Activated CD4-positive, alpha-beta T cell treated with anti-CD3 and anti-CD28 coated beads for 1 hour (primary cell): ENCODE measurements around the gene WNT9B.
"Not testable (repeated sequence)": the region's sequence is repeated elsewhere in the genome, so short reads cannot be mapped to it uniquely, and the experiment has no call there.

ENCODE experiments used
- DNase-seq: peaks from one replicate; pipeline ENCODE4 v3.0.0-alpha.2; 2020

Gene WNT9B

DNA sequence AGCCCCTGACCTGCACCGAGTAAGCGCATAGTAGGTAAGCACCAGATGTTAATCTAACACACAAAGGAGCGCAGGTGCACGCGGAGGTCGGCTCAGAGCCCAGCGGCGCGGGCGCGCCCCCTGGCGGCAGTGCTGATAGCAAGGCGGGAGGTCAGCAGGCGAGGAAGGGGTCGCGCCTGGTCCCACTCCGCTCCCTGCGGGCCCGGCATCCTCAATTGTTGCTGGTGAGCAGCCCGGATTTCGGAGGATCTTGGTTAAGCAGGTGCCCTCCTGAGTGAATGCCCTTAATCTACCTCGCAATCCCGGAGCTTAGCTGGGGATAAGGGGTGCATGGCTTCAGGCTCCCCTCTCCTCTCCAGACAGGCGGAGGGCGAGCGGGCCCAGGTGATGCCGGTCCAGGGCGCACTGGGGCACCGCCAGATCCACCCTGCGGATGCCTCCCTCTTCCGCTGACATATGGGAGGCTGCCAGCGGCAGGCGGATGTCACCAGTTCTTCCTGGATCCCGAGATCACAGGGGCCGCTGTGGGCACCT is 28.9 kb upstream of the WNT9B start:
- no peak for DNase-seq

DNA sequence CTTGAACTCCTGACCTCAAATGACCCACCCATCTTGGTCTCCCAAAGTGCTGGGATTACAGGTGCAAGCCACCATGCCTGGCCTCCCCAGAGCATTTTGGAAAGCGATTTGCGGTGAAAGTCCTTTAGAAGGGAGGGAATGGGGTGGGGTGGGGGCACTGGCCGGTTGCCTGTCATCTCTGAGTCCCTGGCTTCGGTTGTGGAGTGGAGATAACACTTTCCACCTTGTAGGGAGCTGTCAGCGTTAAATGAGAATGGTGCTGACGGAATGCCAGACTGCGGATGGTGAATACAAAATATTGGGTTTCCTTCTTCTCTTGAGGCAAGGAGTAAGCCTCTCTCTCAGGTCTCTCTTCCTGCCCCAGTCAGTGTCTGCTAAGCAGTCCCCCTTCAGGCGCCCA is 27.7 kb upstream of the WNT9B start:
- DNase-seq: no peak

DNA sequence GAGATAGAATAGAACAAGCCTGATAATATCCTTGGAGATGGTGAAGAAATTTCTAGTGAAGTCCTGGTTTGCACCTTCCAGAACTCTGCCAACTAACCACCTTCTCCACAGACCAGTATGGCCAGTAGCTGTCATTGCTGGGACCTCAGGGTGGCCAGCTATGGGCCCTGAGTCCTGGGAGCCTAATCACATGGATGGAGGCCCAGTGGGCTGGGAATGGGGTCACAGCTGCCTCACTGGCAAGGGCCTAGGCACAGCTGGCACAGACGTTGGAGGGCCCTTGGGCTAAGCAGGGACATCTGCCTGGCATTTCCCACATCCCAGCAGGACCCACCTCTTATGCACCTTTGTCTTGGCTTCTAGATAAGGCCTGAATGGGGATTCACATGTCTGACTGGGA is 25.3 kb upstream of the WNT9B start:
- no peak for DNase-seq

DNA sequence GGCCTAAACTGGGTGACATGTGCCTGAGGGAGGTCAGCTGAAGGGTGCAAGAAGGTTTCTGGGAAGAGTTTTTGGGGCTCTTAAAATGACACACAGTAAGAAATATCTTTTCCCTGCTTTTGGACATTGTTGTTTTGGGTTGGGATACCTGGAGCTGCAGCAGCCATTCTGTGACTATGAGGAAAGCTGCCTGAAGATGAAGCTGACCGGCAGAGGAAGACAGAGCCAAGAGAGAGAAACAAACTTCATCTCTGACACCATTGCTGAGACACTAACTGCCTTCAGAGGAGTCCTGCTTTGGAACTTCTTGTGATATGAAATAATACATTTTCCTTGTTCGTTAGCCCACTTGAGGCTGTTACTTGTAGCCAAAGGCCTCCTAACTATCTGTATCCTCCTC is 24.1 kb upstream of the WNT9B start:
- DNase-seq: no peak

DNA sequence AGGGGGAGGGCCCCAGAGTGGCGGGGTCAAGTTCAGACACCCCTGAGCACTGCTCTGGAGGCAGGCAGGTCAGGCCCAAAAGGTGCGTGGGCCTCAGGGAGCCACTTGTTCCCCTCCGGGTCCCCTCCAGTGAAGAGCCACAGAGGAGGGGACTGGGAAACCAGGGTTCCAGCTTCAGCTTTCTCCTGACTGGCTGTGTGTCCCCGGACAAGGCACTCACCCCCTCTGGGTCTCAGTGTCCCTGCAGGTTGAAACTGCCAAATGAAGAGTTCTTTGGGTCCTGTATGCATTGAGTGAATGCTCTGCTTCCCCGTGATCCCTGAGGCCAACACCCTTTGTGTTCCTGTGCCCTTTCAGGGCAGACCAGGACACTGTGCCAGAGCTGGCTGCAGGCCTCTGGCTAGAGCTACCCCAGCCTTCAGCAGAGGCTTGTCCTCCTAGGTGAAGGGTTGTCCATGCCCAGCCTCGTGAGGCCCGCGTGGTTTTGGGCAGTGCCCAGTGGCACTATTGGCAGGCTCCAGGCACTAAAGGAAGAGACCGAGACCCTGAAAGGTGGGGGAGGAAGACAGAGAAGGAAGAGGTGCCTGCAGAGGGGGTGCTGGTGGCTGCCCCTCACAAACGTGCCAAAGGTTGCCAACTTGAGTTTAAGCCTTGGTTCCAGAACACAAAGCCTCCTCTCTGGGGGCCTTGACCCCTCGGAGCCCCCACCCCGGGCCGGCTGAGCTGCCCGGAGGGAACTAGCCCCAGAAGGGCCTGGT is 19.6 kb upstream of the WNT9B start:
- DNase-seq: no peak

DNA sequence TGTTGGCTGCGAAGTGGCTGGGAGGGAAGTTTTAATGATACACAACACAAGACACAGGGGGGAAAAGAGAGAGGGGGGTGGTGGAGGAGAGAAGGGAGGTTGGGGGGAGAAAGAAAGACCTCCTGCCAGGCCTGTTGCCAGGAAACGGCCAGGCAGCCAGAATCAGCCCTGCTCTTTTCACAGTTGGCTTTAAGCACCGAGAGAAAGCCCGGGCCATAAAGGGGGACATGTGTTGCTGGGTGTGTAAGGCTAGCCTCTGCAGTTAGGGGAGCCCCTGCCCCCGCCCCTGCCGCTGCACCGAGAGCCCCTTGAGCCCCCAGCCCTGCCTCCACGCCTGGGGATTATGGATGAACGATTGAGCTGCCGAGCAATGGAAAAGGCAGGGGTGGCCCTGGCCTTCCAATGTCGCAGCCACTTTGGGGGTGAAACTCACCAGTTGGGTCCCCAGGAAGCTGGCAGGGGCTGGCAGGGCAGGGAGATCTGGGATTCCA is 19.0 kb upstream of the WNT9B start:
- no peak for DNase-seq

DNA sequence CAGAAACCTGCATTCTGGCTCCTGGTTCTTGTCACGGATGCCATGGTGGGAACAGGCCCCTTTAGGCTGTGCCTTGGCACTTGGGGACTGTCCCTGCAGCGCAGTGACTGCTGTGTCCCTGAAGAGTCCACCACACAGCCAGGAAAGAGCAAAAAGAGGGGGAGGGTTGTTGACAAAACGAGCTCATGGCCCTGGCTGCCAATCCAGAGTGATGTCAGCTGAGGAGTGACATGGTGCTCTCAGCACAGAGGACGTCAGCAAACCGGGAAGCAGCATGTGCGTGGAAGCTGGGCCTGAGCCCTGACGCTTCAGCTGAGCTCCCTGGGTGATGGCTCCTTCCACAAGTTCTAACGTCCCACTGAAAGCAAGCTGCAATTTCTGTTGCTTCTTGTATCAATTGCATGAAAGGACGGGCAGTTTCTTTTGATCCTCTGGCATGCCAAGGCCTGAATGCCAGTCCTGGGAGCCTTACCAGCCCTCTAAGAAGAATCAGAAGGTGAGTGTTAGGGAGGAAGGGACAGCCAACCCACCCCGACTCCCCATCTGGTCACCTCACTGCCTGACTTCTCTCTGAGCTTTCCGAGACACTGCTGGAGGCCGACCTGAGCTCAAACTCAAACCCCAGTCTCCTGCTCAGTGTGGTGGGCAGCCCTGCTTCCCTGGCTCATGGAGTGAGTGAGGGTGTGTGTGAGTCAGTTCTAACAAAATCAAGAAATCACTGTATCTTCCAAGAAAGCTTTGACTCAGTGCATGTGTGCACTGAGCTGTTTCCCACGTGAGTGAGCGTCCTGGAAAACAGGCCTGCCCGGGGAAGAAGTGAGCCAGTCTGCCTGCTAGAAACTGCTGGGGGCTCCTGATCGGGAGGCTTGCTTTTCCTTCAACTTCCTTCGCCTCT is 18.2 kb upstream of the WNT9B start:
- no peak for DNase-seq

DNA sequence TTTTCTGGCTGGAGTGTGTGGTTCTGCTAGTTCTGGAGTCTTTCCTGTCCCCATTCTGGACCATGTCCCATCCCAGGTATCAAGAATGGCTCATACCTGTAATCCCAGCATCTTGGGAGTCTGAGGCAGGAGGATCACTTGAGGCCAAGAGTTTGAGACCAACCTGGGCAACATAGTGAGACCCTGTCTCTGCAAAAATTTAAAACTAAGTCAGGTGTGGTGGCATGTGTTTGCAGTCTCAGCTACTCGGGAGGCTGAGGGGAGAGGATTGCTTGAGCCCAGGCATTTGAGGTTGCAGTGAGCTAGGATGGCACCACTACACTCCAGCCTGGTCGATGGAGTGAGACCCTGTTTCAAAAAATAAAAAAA is 17.6 kb upstream of the WNT9B start:
- no peak for DNase-seq

DNA sequence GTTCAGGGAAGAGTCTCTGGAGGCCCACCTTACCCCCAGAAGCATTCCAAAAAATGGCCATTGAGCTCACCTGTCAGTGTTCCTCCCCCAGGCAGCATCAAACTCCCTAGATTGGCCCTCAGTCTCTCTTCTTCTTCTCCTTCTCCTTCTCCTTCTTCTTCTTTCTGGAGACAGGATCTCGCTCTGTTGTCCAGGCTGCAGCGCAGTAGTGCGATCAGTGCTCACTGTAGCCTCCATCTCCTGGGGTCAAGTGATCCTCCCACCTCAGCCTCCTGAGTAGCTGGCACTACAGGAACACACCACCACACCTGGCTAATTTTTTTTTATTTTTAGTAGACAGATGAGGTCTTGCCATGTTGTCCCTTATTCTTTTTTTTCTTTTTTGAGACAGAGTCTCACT is 16.5 kb upstream of the WNT9B start:
- no peak for DNase-seq

DNA sequence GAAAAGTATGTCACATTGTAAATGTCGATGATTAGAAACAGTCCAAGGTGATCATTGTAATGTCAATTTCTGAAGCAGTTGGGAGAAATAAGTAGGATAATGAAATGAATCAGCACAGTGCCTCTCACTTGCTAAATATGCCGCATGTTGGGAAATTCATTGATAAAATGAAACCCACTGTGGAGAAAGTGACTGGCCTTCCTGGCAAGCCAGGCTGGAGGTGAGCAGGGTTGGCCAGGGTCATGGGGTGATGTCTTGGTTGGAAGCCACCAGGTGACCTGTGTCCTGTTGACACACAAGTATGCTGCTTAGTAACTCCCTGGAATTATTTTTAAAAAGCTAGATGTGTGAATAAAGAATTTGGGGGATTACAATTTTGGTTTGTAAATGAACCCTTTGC is 14.9 kb upstream of the WNT9B start:
- DNase-seq: no peak

DNA sequence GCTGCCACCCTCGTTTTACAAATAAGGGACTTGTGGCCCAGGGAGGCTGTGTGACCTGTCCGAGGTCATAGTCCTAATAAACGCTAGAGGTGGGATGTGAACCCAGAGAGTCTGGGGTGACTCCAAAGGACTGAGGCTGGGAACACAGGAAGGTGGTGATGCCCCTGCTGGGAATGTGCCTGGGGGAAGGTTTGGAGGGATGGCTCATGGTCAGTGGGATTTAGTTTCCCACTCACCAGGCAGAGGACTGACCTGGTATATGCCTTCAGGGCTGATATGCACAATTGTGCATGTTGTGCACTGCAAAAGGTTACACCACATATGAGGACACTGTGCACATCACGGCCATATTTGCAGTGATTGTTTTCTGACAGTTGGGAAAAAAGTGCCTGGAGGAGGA is 13.9 kb upstream of the WNT9B start:
- DNase-seq: no peak

DNA sequence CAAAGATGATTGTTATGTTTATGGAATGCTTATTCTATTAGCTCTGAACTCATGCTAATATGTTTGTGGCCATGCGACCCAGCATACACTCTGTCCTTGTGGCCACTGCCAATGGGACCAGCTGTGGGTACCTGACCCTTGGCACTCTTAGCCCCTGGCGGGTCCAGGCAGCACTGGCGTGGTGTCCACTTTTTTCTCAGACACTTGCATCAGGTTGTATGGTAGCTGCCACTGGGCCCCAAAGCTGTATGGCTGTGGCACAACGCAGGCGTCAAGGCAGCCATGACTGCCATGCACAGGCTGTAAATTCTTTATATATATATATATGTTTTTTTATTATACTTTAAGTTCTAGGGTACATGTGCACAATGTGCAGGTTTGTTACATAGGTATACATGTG is 12.2 kb upstream of the WNT9B start:
- DNase-seq: no peak

DNA sequence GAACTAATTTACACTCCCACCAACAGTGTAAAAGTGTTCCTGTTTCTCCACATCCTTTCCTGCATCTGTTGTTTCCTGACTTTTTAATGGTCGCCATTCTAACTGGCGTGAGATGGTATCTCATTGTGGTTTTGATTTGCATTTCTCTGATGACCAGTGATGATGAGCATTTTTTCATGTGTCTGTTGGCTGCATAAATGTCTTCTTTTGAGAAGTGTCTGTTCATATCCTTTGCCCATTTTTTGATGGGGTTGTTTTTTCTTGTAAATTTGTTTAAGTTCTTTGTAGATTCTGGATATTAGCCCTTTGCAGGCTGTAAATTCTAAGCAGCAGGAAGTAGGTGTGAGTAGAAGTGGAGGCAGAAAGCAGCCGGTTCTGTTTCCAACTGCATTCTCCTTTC is 10.8 kb upstream of the WNT9B start:
- not testable (repeated sequence) for DNase-seq

DNA sequence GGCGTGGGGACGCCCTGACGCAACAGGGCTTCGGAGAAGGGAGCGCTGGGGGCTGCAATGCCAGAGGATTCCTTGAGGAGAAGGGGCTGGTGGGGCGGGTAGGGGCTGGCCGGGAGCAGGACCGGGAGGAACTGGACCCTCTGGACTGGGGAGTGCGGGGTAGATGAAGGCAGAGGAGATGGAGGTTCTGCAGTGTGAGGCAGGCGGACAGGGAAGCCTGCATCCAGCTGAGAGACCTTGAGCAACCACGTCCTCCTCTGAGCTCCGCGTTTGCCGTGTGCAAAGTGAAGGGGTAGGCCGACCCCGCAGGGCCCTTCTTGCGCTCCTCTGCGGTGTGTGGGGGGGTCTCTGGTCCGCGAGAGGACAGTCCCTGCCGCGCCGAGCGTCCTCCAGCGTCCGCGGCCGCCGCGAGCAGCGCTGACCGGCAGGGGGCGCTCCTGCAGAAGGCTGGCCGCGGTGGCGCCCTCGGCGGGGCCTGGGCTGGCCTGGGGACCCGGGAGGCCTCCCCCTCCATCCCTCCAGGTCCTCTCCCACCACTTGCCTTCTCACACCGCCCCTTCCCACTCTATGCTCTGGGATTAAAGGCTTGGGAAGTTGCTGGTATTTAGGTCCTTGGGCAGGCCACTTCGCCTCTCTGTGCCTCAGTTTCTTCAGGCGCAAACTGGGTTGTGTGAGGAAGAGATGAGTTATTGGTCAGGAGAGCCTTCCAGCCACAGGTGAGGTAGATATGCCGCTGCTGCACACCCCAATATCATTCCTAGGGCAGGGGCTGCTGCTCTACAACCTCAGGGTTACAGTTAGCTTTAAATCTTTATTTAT is 9.6 kb upstream of the WNT9B start:
- DNase-seq: no peak

DNA sequence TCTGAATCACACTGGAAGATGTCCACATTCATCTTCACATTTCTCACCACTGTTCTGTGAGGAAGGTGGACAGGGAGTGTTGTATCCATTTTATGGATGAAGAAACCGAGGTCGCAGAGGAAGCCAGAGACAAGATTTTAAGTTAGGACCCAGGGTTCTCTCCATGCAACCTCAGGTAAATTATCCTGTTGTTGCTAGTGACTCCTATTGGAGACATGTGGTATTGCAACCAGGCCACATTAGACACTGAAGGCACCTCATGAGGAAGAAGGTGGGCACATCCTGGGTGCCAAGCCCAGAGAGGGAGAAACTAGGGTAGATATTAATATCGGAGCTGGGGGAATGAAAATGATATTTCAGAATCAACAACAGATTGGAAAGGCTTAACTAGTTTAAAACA is 8.5 kb upstream of the WNT9B start:
- no peak for DNase-seq

DNA sequence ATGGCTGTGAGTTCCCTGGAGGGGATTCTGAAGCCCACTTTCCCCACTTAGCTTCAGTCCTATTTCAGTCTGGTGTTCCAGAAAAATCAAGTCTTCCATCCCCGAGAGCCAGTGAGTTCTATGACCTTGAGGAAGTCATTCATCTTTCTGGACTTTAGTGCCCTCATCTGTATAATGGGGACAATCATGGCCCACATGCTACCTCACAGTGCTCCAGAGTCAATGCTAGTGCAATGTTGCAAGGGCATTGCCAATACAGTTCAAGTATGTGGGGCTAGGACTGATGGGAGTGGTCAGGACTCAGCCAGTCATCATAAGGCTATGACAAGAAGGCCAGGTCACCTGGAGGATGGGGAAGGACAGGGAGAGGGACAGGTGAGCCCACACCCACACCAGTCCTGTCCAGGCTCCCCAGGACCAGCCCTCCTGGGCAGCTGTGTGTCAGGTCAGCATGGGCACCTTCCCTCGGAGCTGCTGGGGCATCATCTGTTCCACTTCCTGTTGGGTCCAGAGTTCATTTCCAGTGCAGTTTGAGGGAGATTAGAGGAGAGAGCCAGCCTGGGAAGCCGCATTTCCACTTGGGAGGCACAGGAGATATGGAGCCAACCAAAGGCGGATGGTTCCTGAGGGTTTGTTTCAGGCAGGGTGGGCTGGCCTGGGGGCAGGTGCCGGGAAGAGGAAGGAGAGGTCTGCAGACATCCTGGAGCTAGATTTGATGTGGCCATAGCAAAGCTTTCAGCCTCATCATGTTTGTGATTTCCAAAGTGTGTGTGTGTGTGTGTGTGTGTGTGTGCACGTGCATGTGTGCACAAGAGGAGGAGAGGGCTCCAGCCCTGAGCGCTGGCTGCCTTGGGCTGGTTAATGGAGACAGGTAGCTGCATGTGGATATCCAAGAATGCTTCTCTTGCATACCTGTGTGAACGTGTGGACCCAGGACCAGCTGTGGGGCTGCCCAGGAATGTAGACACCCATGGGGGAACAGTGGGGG is 3.9 kb upstream of the WNT9B start:
- no peak for DNase-seq

DNA sequence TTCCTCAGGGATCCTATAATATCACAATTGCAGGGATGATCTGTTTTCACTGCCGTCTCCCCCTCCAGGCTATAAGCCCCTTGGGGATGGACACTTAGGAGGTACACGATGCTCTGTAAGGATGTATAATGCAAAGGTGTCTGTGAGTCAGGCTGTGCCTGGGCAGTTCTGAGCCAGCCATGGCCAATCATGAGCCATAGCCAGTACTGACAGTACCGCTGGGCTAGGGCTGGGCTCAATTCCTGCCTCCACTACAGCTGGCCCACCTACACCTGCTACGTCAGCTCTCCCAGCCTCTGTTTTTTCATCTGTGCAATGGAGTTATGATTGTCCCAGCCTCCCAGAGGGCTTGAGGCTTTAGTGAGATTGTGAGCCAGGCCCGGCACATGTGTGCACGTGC is 2.8 kb upstream of the WNT9B start:
- DNase-seq: no peak

DNA sequence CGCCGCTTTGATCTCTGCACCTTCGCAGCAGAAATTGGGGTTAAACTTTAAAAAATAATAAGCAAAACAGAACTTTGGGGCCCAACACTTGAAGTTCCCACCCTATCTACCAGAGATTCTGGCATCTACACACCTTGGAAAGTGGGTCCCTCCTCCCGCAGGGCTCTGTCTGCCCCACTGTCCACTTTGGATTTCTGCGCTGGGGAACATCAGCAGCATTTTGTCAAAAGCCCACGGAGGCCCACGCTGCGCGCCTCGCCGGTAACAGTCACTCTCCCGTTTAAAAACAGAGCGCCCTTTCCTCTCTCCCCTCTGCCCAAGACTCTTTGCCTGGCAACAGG is 725 bp upstream of the WNT9B start:
- DNase-seq: no peak

DNA sequence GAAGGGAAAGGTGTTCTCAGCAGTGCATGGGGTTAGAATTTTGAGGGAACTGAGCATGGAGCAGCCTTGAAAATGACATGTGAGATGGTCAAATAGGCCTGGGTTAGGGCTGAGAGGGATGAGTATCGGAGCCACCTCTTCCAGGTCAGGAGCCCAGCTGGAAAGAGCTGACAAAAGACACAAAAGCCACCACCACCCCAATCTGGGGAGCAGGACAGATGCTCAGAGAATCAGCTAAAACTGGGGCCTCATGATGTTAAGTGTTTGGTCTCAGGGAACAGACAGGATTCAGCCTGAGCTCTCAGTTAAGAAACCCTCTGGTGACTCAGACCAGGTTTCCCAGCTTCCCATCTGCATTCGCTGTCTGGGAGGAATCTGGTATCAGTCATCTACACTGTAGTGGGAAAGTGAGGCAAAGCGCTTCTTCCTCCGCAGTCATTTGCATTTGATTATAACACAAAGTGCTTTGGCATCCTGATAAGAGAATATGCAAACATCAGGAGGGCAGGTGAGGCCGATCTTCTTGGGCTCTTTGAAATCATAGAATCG is 2.6 kb downstream of the WNT9B start:
- no peak for DNase-seq

DNA sequence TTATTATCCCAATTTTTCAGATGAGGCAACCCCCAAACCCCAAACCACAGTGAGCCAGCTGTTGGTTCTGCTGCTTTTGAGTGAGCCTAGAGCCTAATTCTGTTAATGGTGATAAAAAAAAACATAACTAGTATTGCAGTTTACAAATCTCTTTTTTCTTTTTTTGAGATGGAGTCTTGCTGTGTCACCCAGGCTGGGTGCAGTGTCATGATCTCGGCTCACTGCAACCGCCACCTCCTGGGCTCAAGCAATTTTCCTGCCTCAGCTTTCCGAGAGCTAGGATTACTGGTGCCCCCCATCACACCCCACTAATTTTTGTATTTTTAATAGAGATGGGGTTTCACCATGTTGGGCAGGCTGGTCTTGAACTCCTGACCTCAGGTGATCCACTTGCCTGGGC is 3.1 kb downstream of the WNT9B start:
- DNase-seq: no peak

DNA sequence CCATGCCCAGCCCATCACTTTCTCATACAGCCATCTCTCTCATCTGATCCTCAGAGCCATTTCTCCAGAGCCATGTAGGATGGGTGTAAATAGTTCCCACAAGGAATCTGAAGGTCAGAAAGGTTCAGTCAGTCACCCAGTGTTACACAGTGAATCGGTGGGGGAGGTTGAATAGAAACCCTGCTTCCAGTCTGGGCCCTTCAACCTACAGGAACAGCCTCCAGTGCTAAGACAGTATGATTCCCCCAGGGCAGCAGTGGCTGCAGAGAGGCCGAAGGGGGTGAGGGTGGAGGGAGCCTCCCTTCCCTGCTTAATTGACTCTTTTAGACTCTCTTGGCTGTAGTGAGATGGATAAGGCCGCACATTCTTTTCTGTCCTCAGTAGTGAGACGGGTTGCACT is 3.6 kb downstream of the WNT9B start:
- no peak for DNase-seq

DNA sequence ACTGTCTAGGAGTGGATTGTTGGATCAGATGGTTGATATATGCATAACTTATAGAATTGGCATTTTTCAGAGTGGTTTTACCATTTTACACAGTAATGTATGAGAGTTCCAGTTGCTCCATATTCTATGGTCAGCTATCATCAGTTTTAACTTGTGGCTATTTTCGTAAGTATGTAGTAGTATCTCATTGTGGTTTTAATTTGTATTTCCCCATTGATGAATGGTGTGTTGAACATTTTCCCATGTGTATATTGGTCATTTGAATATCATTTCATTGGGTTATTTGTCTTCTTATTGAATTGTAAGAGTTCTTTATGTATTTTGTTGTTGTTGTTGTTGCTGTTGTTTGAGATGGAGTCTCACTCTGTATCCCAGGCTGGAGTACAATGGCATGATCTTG is 6.2 kb downstream of the WNT9B start:
- DNase-seq: no peak
